HEK293T (cell line): ENCODE data around the gene RRP1B.

ENCODE experiments used
- BHLHE40 ChIP-seq: fragments of 450-650 bp; IDR thresholded peaks from 2 replicates; pipeline ENCODE4 v1.6.1; 2016; ENCODE audit warnings: mild to moderate bottlenecking, moderate library complexity, borderline replicate concordance
- NFRKB ChIP-seq: fragments of 450-650 bp; IDR thresholded peaks from 2 replicates; pipeline ENCODE4 v1.6.1; 2016; ENCODE audit warnings: mild to moderate bottlenecking, moderate library complexity

DNA sequence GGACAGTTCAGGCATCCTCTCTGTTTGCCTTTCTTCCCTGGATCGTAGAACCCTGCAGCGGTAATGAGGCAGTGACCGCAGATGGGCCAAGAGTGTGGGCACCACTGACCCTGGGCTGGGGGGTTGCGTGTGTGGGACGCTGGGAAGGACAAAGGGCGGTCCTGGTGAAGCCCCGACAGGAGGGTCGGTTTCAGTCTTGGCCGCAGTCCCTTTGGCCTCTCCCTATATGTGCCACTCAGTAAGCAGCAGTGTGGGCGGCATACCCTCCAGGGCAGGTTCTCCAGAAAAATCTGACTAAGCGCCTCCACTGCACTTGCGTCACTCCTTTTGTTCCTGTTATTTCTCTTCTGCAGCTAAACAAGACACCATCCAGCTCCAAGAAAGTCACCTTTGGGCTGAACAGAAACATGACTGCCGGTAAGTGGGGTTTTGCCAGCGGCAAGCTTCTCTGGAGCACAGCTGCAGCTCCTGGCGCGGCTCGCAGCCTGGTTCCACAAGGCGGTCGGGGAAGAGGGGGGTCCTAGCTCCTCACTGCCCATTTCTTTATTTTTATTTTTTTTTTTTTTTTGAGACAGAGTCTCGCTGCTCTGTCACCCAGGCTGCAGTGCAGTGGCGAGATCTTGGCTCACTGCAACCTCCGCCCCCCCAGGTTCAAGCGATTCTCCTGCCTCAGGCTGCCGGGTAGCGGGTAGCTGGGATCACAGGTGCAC lies 31.9 kb downstream of the RRP1B start:
- TF ChIP-seq BHLHE40: no peak
- TF ChIP-seq NFRKB: no peak
